H1 (cell line): ENCODE measurements around the gene INHBB. TPM values are rescaled to one million over a fixed set of nuclear protein-coding genes. Genes with fewer than 3 reads are reported as not detected.

Experiments used
- CTCF ChIA-PET: fragments of 300-600 bp; sonication (Branson Sonifier 250); formaldehyde crosslinking; loops from one replicate; lab custom pipeline; 2021; ENCODE audit not compliant: partially characterized antibody; lab: Charles Lee
- POLR2A ChIA-PET: fragments of 300-600 bp; sonication (Branson Sonifier 250); formaldehyde crosslinking; loops from one replicate; lab custom pipeline; 2021; ENCODE audit warnings: inconsistent platforms; ENCODE audit not compliant: partially characterized antibody; lab: Charles Lee
- DNase-seq, 2 experiments: peaks; one replicate each; pipeline versions ENCODE4 v3.0.0 to v3.0.0-alpha.2; 2010 to 2022; ENCODE audit warnings: low spot score in 2 of 2, low read depth in 1 of 2, mixed read lengths in 1 of 2
- FAIRE-seq: peaks from 2 replicates; lab custom pipeline; 2011; peaks lifted over from hg19 to GRCh38; lab: Jason Lieb, UNC
- H2AFZ ChIP-seq: 2 replicates; pipeline ENCODE4 v1.8.1; 2012; ENCODE audit warnings: low read length, inconsistent platforms
- H2AK5ac ChIP-seq: 2 replicates; pipeline ENCODE4 v1.6.1; 2013; ENCODE audit warnings: low read depth, low read length
- H2BK120ac ChIP-seq: replicated peaks from 2 replicates; pipeline ENCODE3; 2013; ENCODE audit warnings: low read depth, low read length, inconsistent platforms
- H2BK12ac ChIP-seq: 2 replicates; pipeline ENCODE4 v1.6.1; 2013; ENCODE audit warnings: low read depth, low read length
- H2BK15ac ChIP-seq: 2 replicates; pipeline ENCODE4 v1.6.1; 2013; ENCODE audit warnings: low read length
- H2BK20ac ChIP-seq: 2 replicates; pipeline ENCODE4 v1.6.1; 2013; ENCODE audit warnings: low read length
- H2BK5ac ChIP-seq: 2 replicates; pipeline ENCODE4 v1.6.1; 2013; ENCODE audit warnings: low read depth, low read length
- H3K14ac ChIP-seq: 2 replicates; pipeline ENCODE4 v1.6.1; 2013; ENCODE audit warnings: inconsistent platforms; ENCODE audit not compliant: insufficient read length
- H3K18ac ChIP-seq: 2 replicates; pipeline ENCODE4 v1.6.1; 2013; ENCODE audit warnings: low read length; ENCODE audit errors: extremely low read depth
- H3K23ac ChIP-seq: 2 replicates; pipeline ENCODE4 v1.6.1; 2013; ENCODE audit warnings: inconsistent platforms; ENCODE audit not compliant: insufficient read length
- H3K23me2 ChIP-seq: 2 replicates; pipeline ENCODE4 v1.6.1; 2013; ENCODE audit warnings: low read depth, low read length
- H3K27ac ChIP-seq: 2 replicates; pipeline ENCODE4 v1.6.1; 2011; ENCODE audit warnings: low read depth, low read length, inconsistent platforms
- H3K27me3 ChIP-seq, 4 experiments: replicated peaks in 1 of 4; 1 replicate in 1 of 4; 2 replicates in 3 of 4; pipeline versions ENCODE4 v1.6.1 to v1.8.1; 2011 to 2013; ENCODE audit warnings: low read length in 3 of 4, mild to moderate bottlenecking in 3 of 4, inconsistent platforms in 2 of 4, mixed read lengths in 2 of 4, moderate library complexity in 1 of 4; ENCODE audit not compliant: control insufficient read depth in 3 of 4, insufficient read depth in 3 of 4; ENCODE audit errors: extremely low read depth in 1 of 4
- H3K36me3 ChIP-seq, 4 experiments: 2 replicates each; pipeline versions ENCODE4 v1.6.1 to v1.8.1; 2011 to 2013; ENCODE audit warnings: mild to moderate bottlenecking in 4 of 4, low read length in 3 of 4, moderate library complexity in 2 of 4, control low read depth in 1 of 4, inconsistent platforms in 1 of 4; ENCODE audit not compliant: insufficient read depth in 4 of 4, control insufficient read depth in 2 of 4
- H3K4ac ChIP-seq: replicated peaks from 2 replicates; pipeline ENCODE3; 2013; ENCODE audit warnings: low read length, low read depth, mixed read lengths, inconsistent platforms; ENCODE audit not compliant: insufficient read length
- H3K4me1 ChIP-seq, 4 experiments: replicated peaks in 1 of 4; 1 replicate in 1 of 4; 2 replicates in 3 of 4; pipeline versions ENCODE4 v1.6.1 to v1.8.1; 2011 to 2013; ENCODE audit warnings: low read length in 3 of 4, inconsistent platforms in 2 of 4, mixed read lengths in 1 of 4; ENCODE audit not compliant: insufficient read depth in 4 of 4, control insufficient read depth in 3 of 4
- H3K4me2 ChIP-seq, 2 experiments: 2 replicates each; pipeline versions ENCODE4 v1.6.1 to v1.8.1; 2011 to 2013; ENCODE audit warnings: low read depth in 2 of 2, low read length in 2 of 2, control low read depth in 1 of 2, inconsistent platforms in 1 of 2, mild to moderate bottlenecking in 1 of 2; ENCODE audit not compliant: insufficient read depth in 1 of 2
- H3K4me3 ChIP-seq, 4 experiments: fragments of 200-600, 300-600 bp in 1 of 4; sonication (generic), shearing (Covaris generic), sonication (Bioruptor Twin) in 1 of 4; 2 replicates each; pipeline versions ENCODE4 v1.5.1 to v1.8.1; 2011 to 2016; ENCODE audit warnings: low read length in 4 of 4, low read depth in 3 of 4, control low read depth in 2 of 4, inconsistent platforms in 2 of 4, mild to moderate bottlenecking in 2 of 4, mixed read lengths in 1 of 4, moderate library complexity in 1 of 4; ENCODE audit not compliant: insufficient read depth in 2 of 4; ENCODE audit errors: extremely low read depth in 1 of 4
- H3K56ac ChIP-seq: replicated peaks from 2 replicates; pipeline ENCODE3; 2013; ENCODE audit warnings: low read depth, mild to moderate bottlenecking, mixed read lengths, low read length, inconsistent platforms; ENCODE audit not compliant: insufficient read length
- H3K79me1 ChIP-seq: 2 replicates; pipeline ENCODE4 v1.6.1; 2013; ENCODE audit warnings: low read depth, low read length, control low read depth
- H3K79me2 ChIP-seq, 2 experiments: 2 replicates each; pipeline versions ENCODE4 v1.6.1 to v1.8.1; 2012 to 2013; ENCODE audit warnings: low read length in 2 of 2, mild to moderate bottlenecking in 2 of 2, inconsistent platforms in 1 of 2; ENCODE audit not compliant: insufficient read depth in 2 of 2, control insufficient read depth in 1 of 2
- H3K9ac ChIP-seq, 4 experiments: replicated peaks in 1 of 4; 1 replicate in 1 of 4; 2 replicates in 3 of 4; pipeline versions ENCODE4 v1.6.1 to v1.8.1; 2011 to 2013; ENCODE audit warnings: low read depth in 3 of 4, low read length in 3 of 4, control low read depth in 2 of 4, mild to moderate bottlenecking in 2 of 4, moderate library complexity in 2 of 4, inconsistent platforms in 1 of 4; ENCODE audit errors: extremely low read depth in 1 of 4
- H3K9me3 ChIP-seq, 2 experiments: 2 replicates each; pipeline versions ENCODE4 v1.6.1 to v1.8.1; 2012 to 2013; ENCODE audit warnings: mild to moderate bottlenecking in 2 of 2, moderate library complexity in 2 of 2, control low read depth in 1 of 2, inconsistent platforms in 1 of 2, low read depth in 1 of 2, low read length in 1 of 2, mixed read lengths in 1 of 2; ENCODE audit not compliant: insufficient read depth in 2 of 2
- H4K20me1 ChIP-seq, 2 experiments: replicated peaks in 1 of 2; 2 replicates each; pipeline versions ENCODE3 to v1.8.1; 2011 to 2013; ENCODE audit warnings: inconsistent platforms in 2 of 2, low read length in 2 of 2, mild to moderate bottlenecking in 1 of 2; ENCODE audit not compliant: insufficient read depth in 2 of 2, control insufficient read depth in 1 of 2
- H4K5ac ChIP-seq: 2 replicates; pipeline ENCODE4 v1.6.1; 2013; ENCODE audit warnings: low read length, low read depth, mixed read lengths, inconsistent platforms; ENCODE audit not compliant: insufficient read length
- H4K8ac ChIP-seq: 2 replicates; pipeline ENCODE4 v1.8.0; 2013; ENCODE audit warnings: mild to moderate bottlenecking, moderate library complexity, low read length, inconsistent platforms; ENCODE audit not compliant: insufficient read depth; ENCODE audit errors: extremely low read depth
- H4K91ac ChIP-seq: replicated peaks from 2 replicates; pipeline ENCODE3; 2013; ENCODE audit warnings: low read length, mixed read lengths, inconsistent platforms; ENCODE audit not compliant: insufficient read length
- CBX8 ChIP-seq: fragments of 300-800, 300-1000 bp; sonication (generic); IDR thresholded peaks from 2 replicates; pipeline ENCODE4 v1.7.1; 2016; ENCODE audit warnings: low read depth, low read length, borderline replicate concordance
- CEBPB ChIP-seq: IDR thresholded peaks from 2 replicates; pipeline ENCODE4 v1.6.1; 2012; ENCODE audit warnings: low read depth, low read length
- EP300 ChIP-seq, 2 experiments: IDR thresholded peaks; 1 replicate in 1 of 2; 2 replicates in 1 of 2; pipeline ENCODE4 v1.6.1; 2011 to 2012; ENCODE audit warnings: low read depth in 2 of 2, low read length in 2 of 2, mild to moderate bottlenecking in 2 of 2, borderline replicate concordance in 1 of 2, inconsistent platforms in 1 of 2, moderate library complexity in 1 of 2
- HDAC6 ChIP-seq: IDR thresholded peaks from one replicate; pipeline ENCODE4 v1.7.1; 2012; ENCODE audit warnings: low read depth, mild to moderate bottlenecking, inconsistent platforms, low read length, moderate library complexity
- KDM1A ChIP-seq: fragments of 200-600, 300-600 bp; sonication (generic); IDR thresholded peaks from 2 replicates; pipeline ENCODE4 v1.7.1; 2016; ENCODE audit warnings: mild to moderate bottlenecking, low read length, borderline replicate concordance
- KDM4A ChIP-seq: IDR thresholded peaks from one replicate; pipeline ENCODE4 v1.7.1; 2012; ENCODE audit warnings: low read depth, mild to moderate bottlenecking, moderate library complexity, low read length, inconsistent platforms; ENCODE audit not compliant: severe bottlenecking
- MAFK ChIP-seq: IDR thresholded peaks from 2 replicates; pipeline ENCODE4 v1.6.1; 2012; ENCODE audit warnings: low read depth, mild to moderate bottlenecking, improper control_type of control experiment, low read length
- POU5F1 ChIP-seq: IDR thresholded peaks from 2 replicates; pipeline ENCODE4 v1.6.1; 2011; ENCODE audit warnings: low read depth, mild to moderate bottlenecking, low read length, moderate library complexity
- RAD21 ChIP-seq, 2 experiments: IDR thresholded peaks in 1 of 2; conservative IDR thresholded peaks in 1 of 2; 2 replicates each; pipeline ENCODE4 v1.6.1; 2011; ENCODE audit warnings: low read depth in 2 of 2, low read length in 2 of 2, improper control_type of control experiment in 1 of 2, inconsistent platforms in 1 of 2, mild to moderate bottlenecking in 1 of 2, moderate library complexity in 1 of 2
- SP2 ChIP-seq: IDR thresholded peaks from 2 replicates; pipeline ENCODE4 v1.6.1; 2012; ENCODE audit warnings: mild to moderate bottlenecking, low read length, inconsistent platforms
- SRF ChIP-seq: IDR thresholded peaks from 2 replicates; pipeline ENCODE4 v1.6.1; 2011; ENCODE audit warnings: mild to moderate bottlenecking, low read depth, low read length, moderate library complexity
- SUZ12 ChIP-seq: fragments of 200-600 bp; sonication (generic); IDR thresholded peaks from 2 replicates; pipeline ENCODE4 v1.6.1; 2012; ENCODE audit warnings: mild to moderate bottlenecking, inconsistent platforms, low read length, moderate library complexity, mixed read lengths
- TCF12 ChIP-seq: IDR thresholded peaks from 2 replicates; pipeline ENCODE4 v1.6.1; 2011; ENCODE audit warnings: low read depth, mild to moderate bottlenecking, low read length
- WGBS, 2 experiments: shearing (Covaris generic) in 1 of 2; methylation state at CpG; one replicate each; pipeline versions ENCODE4 v1.1.6 to v1.1.7; 2013 to 2015; ENCODE audit warnings: low lambda C conversion rate in 2 of 2, mixed read lengths in 2 of 2, inconsistent platforms in 1 of 2, low coverage in 1 of 2, missing lambda C conversion rate in 1 of 2; ENCODE audit not compliant: insufficient replicate concordance in 2 of 2, insufficient coverage in 1 of 2, insufficient read length in 1 of 2; ENCODE audit errors: extremely low coverage in 1 of 2, missing lambda C conversion rate in 1 of 2; 5-methylcytosine and 5-hydroxymethylcytosine counted together
- polyA plus RNA-seq, 7 experiments: library from polyadenylated mRNA; depleted of rRNA in 3 of 7; stranded (reverse) in 5 of 7; unstranded in 2 of 7; fragments of >200 nt in 5 of 7; fragments of 200-250 nt in 2 of 7; gene quantifications; 1 replicate in 5 of 7; 2 replicates in 1 of 7; 4 replicates in 1 of 7; pipeline versions ENCODE4 v1.2.1 to v1.2.3, GENCODE V29; 2011 to 2013; ENCODE audit warnings: missing spikeins in 2 of 7, mixed read lengths in 2 of 7
- total RNA-seq: library from RNA; stranded (reverse); fragmentation: NEBNext Ultra II Directional; extraction: Animal tissue kit (Norgen Biotek cat#: 25700); gene quantifications from 2 replicates; pipeline ENCODE4 v1.2.1, GENCODE V29; 2021

The INHBB gene
- total and polyA plus RNA-seq, 2 of the 8 experiments (the other 6 are each of a cell fraction or from before 2014, with no cell fraction given), result 0.30 to 0.32 TPM

GRCh38 chr2:120360307-120360855 lies 14.4 kb downstream of the INHBB start:
- Histone ChIP-seq H3K27me3 (peaks cover 0 to 6% (median 2%) of the 10 kb centered on the region in 4 experiments; a peak in 3 of 7 replicates), H3K4me1 (peaks cover 0 to 2% (median 0%) of the 10 kb centered on the region in 4 experiments; a peak in 2 of 7 replicates)
- no peak for FAIRE-seq
- TF ChIP-seq CEBPB (no peak), EP300 (IDR thresholded peaks at IDR 0.05; ENCODE audit: borderline replicate concordance in 1 of 2, low read depth in 2 of 2, low read length in 2 of 2) (no peak), POU5F1 (no peak), CBX8 (no peak), HDAC6 (no peak), SUZ12 (no peak), MAFK (no peak), TCF12 (no peak), SRF (no peak), KDM1A (no peak), KDM4A (no peak), SP2 (no peak), RAD21 (IDR thresholded peaks at IDR 0.05 in 1 of 2, conservative IDR thresholded peaks at IDR 0.05 in 1 of 2; ENCODE audit: low read depth in 2 of 2, low read length in 2 of 2) (no peak)

More at GRCh38 chr2:120360307-120360855, 14.4 kb downstream of the INHBB start:
- H4K5ac ChIP-seq, result no peak overlapping the region
- CTCF ChIA-PET, result interaction anchor here (0.6 to 5.5 kb wide), 8 partner anchors 16 to 315 kb away, joined by 3 to 26 read pairs (median 4); no protein-coding TSS in a partner anchor
- H3K56ac ChIP-seq, result no peak overlapping the region
- H2AFZ ChIP-seq, result no peak overlapping the region
- H3K79me1 ChIP-seq, result no peaks in the 10 kb centered on the region
- H2AK5ac ChIP-seq, result no peak overlapping the region
- no peaks in the 10 kb centered on the region for H3K36me3 ChIP-seq
- H3K9ac ChIP-seq, result no peak overlapping the region
- no peak overlapping the region for H2BK5ac ChIP-seq
- DNase-seq, result no peak
- no peak overlapping the region for H3K23ac ChIP-seq
- H3K9me3 ChIP-seq, result no peaks in the 10 kb centered on the region
- no peak overlapping the region for H3K18ac ChIP-seq
- no peaks in the 10 kb centered on the region for H4K20me1 ChIP-seq
- no peak overlapping the region for H2BK20ac ChIP-seq
- no peak overlapping the region for H3K14ac ChIP-seq
- no peaks in the 10 kb centered on the region for H3K79me2 ChIP-seq
- H2BK120ac ChIP-seq, result no peak overlapping the region
- H4K91ac ChIP-seq, result no peak overlapping the region
- no peak overlapping the region for H3K27ac ChIP-seq
- H3K4me2 ChIP-seq, result no peak overlapping the region
- POLR2A ChIA-PET, result no interaction called here
- no peak overlapping the region for H3K4ac ChIP-seq
- no peak overlapping the region for H4K8ac ChIP-seq
- H2BK15ac ChIP-seq, result no peak overlapping the region
- no peak overlapping the region for H3K4me3 ChIP-seq
- H2BK12ac ChIP-seq, result no peak overlapping the region
- no peaks in the 10 kb centered on the region for H3K23me2 ChIP-seq
- 93% methylated on average over 5 of the region's 5 CpGs; no CpG with 5 or more reads in 1 of the 2 experiments for WGBS, 2 experiments
